ENCODE measurements around the gene CHN2.

GRCh38 chr7:29372351-29373090 is 177.9 kb downstream of the CHN2 start:
- TF ChIP-seq POLR2AphosphoS5 (IDR thresholded peaks at IDR 0.05; ENCODE audit: low read depth, low read length): no peak
- TF ChIP-seq SIN3A (IDR thresholded peaks at IDR 0.05; ENCODE audit: borderline replicate concordance, insufficient read depth, low read length): no peak

Measured in PFSK-1 (cell line).